ENCODE results near the gene KAT7. TPM values are rescaled to one million over a fixed set of nuclear protein-coding genes. Genes with fewer than 3 reads are reported as not detected.
A peak's percentile ranks its signal among the peaks of the same experiment; 100 is the strongest.

Gene KAT7
- total and polyA plus RNA-seq, 2 of the 8 experiments (the other 6 are each of a cell fraction or from before 2014, with no cell fraction given), result 90.9 to 139 TPM

- no peak overlapping the region for H3K4me2 ChIP-seq (ENCODE audit: insufficient read depth in 1 of 2, low read depth in 2 of 2, low read length in 2 of 2)
- no peaks in the 10 kb centered on the region for H3K9me3 ChIP-seq (ENCODE audit: insufficient read depth in 2 of 2, low read depth in 1 of 2, low read length in 1 of 2)
- peak overlapping the region; percentile 78; the same call in 1 of the 2 replicates for H3K18ac ChIP-seq (ENCODE audit: extremely low read depth, low read length)
- no peak overlapping the region for H3K14ac ChIP-seq (ENCODE audit: insufficient read length)
- no peak overlapping the region; a peak in 1 of 7 replicates for H3K9ac ChIP-seq (replicated peaks in 1 of 4; ENCODE audit: extremely low read depth in 1 of 4, low read depth in 3 of 4, low read length in 3 of 4)
- CTCF ChIA-PET (ENCODE audit: partially characterized antibody), result interaction anchor here (0.8 to 13.4 kb wide), 6 partner anchors 39 to 157 kb away, joined by 3 to 217 read pairs (median 4); partner anchors contain the start of gene DLX3
- peak overlapping the region; percentile 75; the same call in 1 of the 2 replicates for H4K8ac ChIP-seq (ENCODE audit: extremely low read depth, insufficient read depth, low read length)
- no peak overlapping the region for H2BK120ac ChIP-seq (replicated peaks; ENCODE audit: low read depth, low read length)
- no peak overlapping the region for H4K5ac ChIP-seq (ENCODE audit: insufficient read length, low read depth, low read length)
- H3K4me3 ChIP-seq (ENCODE audit: extremely low read depth in 1 of 4, insufficient read depth in 2 of 4, low read depth in 3 of 4, low read length in 4 of 4), result no peak overlapping the region
- FAIRE-seq (no peak), DNase-seq (ENCODE audit: low read depth in 1 of 2, low spot score in 2 of 2) (no peak)
- H2BK20ac ChIP-seq (ENCODE audit: low read length), result no peak overlapping the region
- no peaks in the 10 kb centered on the region for H3K27me3 ChIP-seq (replicated peaks in 1 of 4; ENCODE audit: control insufficient read depth in 3 of 4, extremely low read depth in 1 of 4, insufficient read depth in 3 of 4, low read length in 3 of 4)
- peak overlapping the region; percentile 86; the same call in 1 of the 2 replicates for H2AK5ac ChIP-seq (ENCODE audit: low read depth, low read length)
- no peaks in the 10 kb centered on the region for H3K36me3 ChIP-seq (ENCODE audit: control insufficient read depth in 2 of 4, insufficient read depth in 4 of 4, low read length in 3 of 4)
- 81% methylated on average over 6 of the region's 7 CpGs; no CpG with 5 or more reads in 1 of the 2 experiments for WGBS, 2 experiments (ENCODE audit: extremely low coverage in 1 of 2, insufficient coverage in 1 of 2, insufficient read length in 1 of 2, insufficient replicate concordance in 2 of 2, low coverage in 1 of 2, low lambda C conversion rate in 2 of 2, missing lambda C conversion rate in 1 of 2)
- POLR2A ChIA-PET (ENCODE audit: partially characterized antibody), result interaction anchor here (0.9 kb wide), 1 partner anchor 20 kb away, joined by 3 read pairs; no protein-coding TSS in a partner anchor
- no peak overlapping the region for H2AFZ ChIP-seq (ENCODE audit: low read length)
- 0 out of 2 replicates have a peak overlapping the region, but pooled peaks have one; percentile 35 for H2BK5ac ChIP-seq (ENCODE audit: low read depth, low read length)
- peaks cover 0 to 21% (median 13%) of the 10 kb centered on the region in 4 experiments; a peak in 6 of 7 replicates for H3K4me1 ChIP-seq (replicated peaks in 1 of 4; ENCODE audit: control insufficient read depth in 3 of 4, insufficient read depth in 4 of 4, low read length in 3 of 4)
- H4K20me1 ChIP-seq (replicated peaks in 1 of 2; ENCODE audit: control insufficient read depth in 1 of 2, insufficient read depth in 2 of 2, low read length in 2 of 2), result no peaks in the 10 kb centered on the region
- H3K27ac ChIP-seq (ENCODE audit: low read depth, low read length), result no peak overlapping the region
- no peak overlapping the region for H3K4ac ChIP-seq (replicated peaks; ENCODE audit: insufficient read length, low read depth, low read length)
- H3K79me1 ChIP-seq (ENCODE audit: low read depth, low read length), result no peaks in the 10 kb centered on the region
- H3K23ac ChIP-seq (ENCODE audit: insufficient read length), result no peak overlapping the region
- H4K91ac ChIP-seq (replicated peaks; ENCODE audit: insufficient read length, low read length), result peak overlapping the region; percentile 77
- H2BK15ac ChIP-seq (ENCODE audit: low read length), result peak overlapping the region; percentile 97; the same call in 1 of the 2 replicates
- H3K56ac ChIP-seq (replicated peaks; ENCODE audit: insufficient read length, low read depth, low read length), result no peak overlapping the region
- H3K79me2 ChIP-seq (ENCODE audit: control insufficient read depth in 1 of 2, insufficient read depth in 2 of 2, low read length in 2 of 2), result no peaks in the 10 kb centered on the region
- H3K23me2 ChIP-seq (ENCODE audit: low read depth, low read length), result peaks cover 5% of the 10 kb centered on the region; the same call in 1 of the 2 replicates
- H2BK12ac ChIP-seq (ENCODE audit: low read depth, low read length), result peak overlapping the region; percentile 98; the same call in 1 of the 2 replicates
- no peak for TF ChIP-seq CEBPB (IDR thresholded peaks at IDR 0.05; ENCODE audit: low read depth, low read length)
- no peak for TF ChIP-seq CBX5 (IDR thresholded peaks at IDR 0.05; ENCODE audit: low read depth, low read length)
- no peak for TF ChIP-seq TCF12 (IDR thresholded peaks at IDR 0.05; ENCODE audit: low read depth, low read length)
- TF ChIP-seq TAF1 (IDR thresholded peaks at IDR 0.05; ENCODE audit: low read depth, low read length), result no peak
- TF ChIP-seq YY1 (IDR thresholded peaks at IDR 0.05; ENCODE audit: low read depth, low read length), result no peak
- no peak for TF ChIP-seq KDM1A (IDR thresholded peaks at IDR 0.05; ENCODE audit: borderline replicate concordance, low read length)
- TF ChIP-seq RXRA (IDR thresholded peaks at IDR 0.05; ENCODE audit: insufficient read depth, low read depth, low read length), result no peak
- TF ChIP-seq SP2 (IDR thresholded peaks at IDR 0.05; ENCODE audit: low read length), result no peak
These were observed 82.7 kb downstream of the KAT7 start for GRCh38 chr17:49871211-49871610.

Data from H1 (cell line).